Activated gamma-delta T cell treated with anti-CD3 and anti-CD28 coated beads, Interleukin-2, amount 50 U/mL, for 16 hours (primary cell): ENCODE measurements around the gene PARD3B.
"Not testable (repeated sequence)": the region's sequence is repeated elsewhere in the genome, so short reads cannot be mapped to it uniquely, and the experiment has no call there.

Source experiments
- DNase-seq: peaks from one replicate; pipeline ENCODE4 v3.0.0-alpha.2; 2020; ENCODE audit warnings: low read depth

Gene PARD3B

GRCh38 chr2:204539019-204539385 lies 6.3 kb upstream of the PARD3B start:
- no peak for DNase-seq

- DNase-seq: no peak
These were observed 3.6 kb upstream of the PARD3B start for GRCh38 chr2:204541637-204542036.

- no peak for DNase-seq
These were observed 2.2 kb upstream of the PARD3B start for GRCh38 chr2:204542982-204543608.

GRCh38 chr2:204545861-204546735 lies 823 bp downstream of the PARD3B start:
- DNase-seq: no peak

GRCh38 chr2:204550751-204551511 lies 5.7 kb downstream of the PARD3B start:
- no peak for DNase-seq

- no peak for DNase-seq
These were observed 6.2 kb downstream of the PARD3B start for GRCh38 chr2:204551512-204551863.

- DNase-seq: no peak
These were observed 12.3 kb downstream of the PARD3B start for GRCh38 chr2:204557604-204558003.

- DNase-seq: not testable (repeated sequence)
These were observed 14.1 kb downstream of the PARD3B start for GRCh38 chr2:204559358-204559757.

GRCh38 chr2:204560902-204561301 lies 15.6 kb downstream of the PARD3B start:
- DNase-seq: no peak

- DNase-seq: no peak
These were observed 16.5 kb downstream of the PARD3B start for GRCh38 chr2:204561771-204562170.

GRCh38 chr2:204566439-204566838 lies 21.2 kb downstream of the PARD3B start:
- DNase-seq: no peak

GRCh38 chr2:204570421-204570820 lies 25.1 kb downstream of the PARD3B start:
- DNase-seq: no peak

- no peak for DNase-seq
These were observed 25.8 kb downstream of the PARD3B start for GRCh38 chr2:204571041-204571440.

- DNase-seq: no peak
These were observed 26.6 kb downstream of the PARD3B start for GRCh38 chr2:204571911-204572310.

GRCh38 chr2:204573221-204573620 lies 27.9 kb downstream of the PARD3B start:
- no peak for DNase-seq

- DNase-seq: no peak
These were observed 29.2 kb downstream of the PARD3B start for GRCh38 chr2:204574486-204574885.

- no peak for DNase-seq
These were observed 30.2 kb downstream of the PARD3B start for GRCh38 chr2:204575463-204575862.

- DNase-seq: no peak
These were observed 31.2 kb downstream of the PARD3B start for GRCh38 chr2:204576362-204576979.

- DNase-seq: no peak
These were observed 33.8 kb downstream of the PARD3B start for GRCh38 chr2:204578928-204579598.

- DNase-seq: no peak
These were observed 36.7 kb downstream of the PARD3B start for GRCh38 chr2:204581946-204582345.

- no peak for DNase-seq
These were observed 38.5 kb downstream of the PARD3B start for GRCh38 chr2:204583773-204584172.

- DNase-seq: no peak
These were observed 40.7 kb downstream of the PARD3B start for GRCh38 chr2:204585930-204586329.
